GM21723 (cell line): ENCODE measurements around the gene OSBPL1A.

Experiments
- ATAC-seq: cut with Tn5 transposase; IDR thresholded peaks from one replicate; pipeline ENCODE4 v1.9.1; 2021; ENCODE audit warnings: mild to moderate bottlenecking, moderate library complexity; ENCODE audit not compliant: unreplicated experiment

The OSBPL1A gene

GRCh38 chr18:24230766-24231165 is 166.9 kb downstream of the OSBPL1A start:
- ATAC-seq, result no peak

GRCh38 chr18:24228667-24229041 is 169.0 kb downstream of the OSBPL1A start:
- no peak for ATAC-seq

GRCh38 chr18:24227977-24228666 is 169.5 kb downstream of the OSBPL1A start:
- no peak for ATAC-seq

GRCh38 chr18:24220318-24220688 is 177.3 kb downstream of the OSBPL1A start:
- ATAC-seq, result no peak

- ATAC-seq, result no peak
These were observed 177.9 kb downstream of the OSBPL1A start for GRCh38 chr18:24219561-24220317.

- ATAC-seq, result no peak
These were observed 182.7 kb downstream of the OSBPL1A start for GRCh38 chr18:24214913-24215312.

- ATAC-seq, result no peak
These were observed 183.5 kb downstream of the OSBPL1A start for GRCh38 chr18:24214144-24214543.

- no peak for ATAC-seq
These were observed 184.7 kb downstream of the OSBPL1A start for GRCh38 chr18:24212939-24213338.

GRCh38 chr18:24209558-24209957 is 188.1 kb downstream of the OSBPL1A start:
- ATAC-seq, result no peak

- no peak for ATAC-seq
These were observed 189.2 kb downstream of the OSBPL1A start for GRCh38 chr18:24208270-24209035.

- ATAC-seq, result no peak
These were observed 192.7 kb downstream of the OSBPL1A start for GRCh38 chr18:24204904-24205303.

- no peak for ATAC-seq
These were observed 195.6 kb downstream of the OSBPL1A start for GRCh38 chr18:24201699-24202687.

GRCh38 chr18:24200494-24201290 is 196.9 kb downstream of the OSBPL1A start:
- no peak for ATAC-seq

GRCh38 chr18:24199372-24199962 is 198.2 kb downstream of the OSBPL1A start:
- ATAC-seq, result no peak

GRCh38 chr18:24198461-24198860 is 199.2 kb downstream of the OSBPL1A start:
- ATAC-seq, result no peak

GRCh38 chr18:24197412-24197811 is 200.2 kb downstream of the OSBPL1A start:
- no peak for ATAC-seq

- ATAC-seq, result no peak
These were observed 200.9 kb downstream of the OSBPL1A start for GRCh38 chr18:24196764-24197163.

GRCh38 chr18:24195296-24196053 is 202.1 kb downstream of the OSBPL1A start:
- no peak for ATAC-seq

- ATAC-seq, result no peak
These were observed 207.0 kb downstream of the OSBPL1A start for GRCh38 chr18:24190590-24190989.
